CD4-positive, alpha-beta T cell treated with Interleukin-17A for 1 hour (primary cell): Measurements from ENCODE around the gene TGM4.
"Not testable (repeated sequence)": the region's sequence is repeated elsewhere in the genome, so short reads cannot be mapped to it uniquely, and the experiment has no call there.

ENCODE experiments used
- DNase-seq: peaks from one replicate; pipeline ENCODE4 v3.0.0-alpha.2; 2020

Gene TGM4

GRCh38 chr3:44874308-44874707, at the start of gene TGM4:
Gene TGM4, plus strand, starts transcription at chr3:44874608. Its CDS starts 71 bp downstream, at chr3:44874679.
- DNase-seq, result no peak

GRCh38 chr3:44825264-44825925, 49.0 kb upstream of the TGM4 start:
- DNase-seq, result no peak

- DNase-seq, result no peak
These were observed 47.2 kb upstream of the TGM4 start for GRCh38 chr3:44827196-44827595.

GRCh38 chr3:44831232-44831631, 43.2 kb upstream of the TGM4 start:
- DNase-seq, result no peak

GRCh38 chr3:44832032-44832431, 42.4 kb upstream of the TGM4 start:
- DNase-seq, result no peak

GRCh38 chr3:44832965-44833364, 41.4 kb upstream of the TGM4 start:
- DNase-seq, result no peak

GRCh38 chr3:44833394-44833793, 41.0 kb upstream of the TGM4 start:
- DNase-seq, result no peak

GRCh38 chr3:44835684-44836083, 38.7 kb upstream of the TGM4 start:
- DNase-seq, result no peak

GRCh38 chr3:44842376-44842775, 32.0 kb upstream of the TGM4 start:
- DNase-seq, result no peak

- no peak for DNase-seq
These were observed 28.6 kb upstream of the TGM4 start for GRCh38 chr3:44845528-44846520.

GRCh38 chr3:44848634-44849033, 25.8 kb upstream of the TGM4 start:
- no peak for DNase-seq

- not testable (repeated sequence) for DNase-seq
These were observed 17.7 kb upstream of the TGM4 start for GRCh38 chr3:44856663-44857062.

- DNase-seq, result no peak
These were observed 14.3 kb upstream of the TGM4 start for GRCh38 chr3:44860117-44860516.

- peak; percentile 92 for DNase-seq
These were observed 12.8 kb upstream of the TGM4 start, which contains the start of gene TMEM42 for GRCh38 chr3:44861412-44862225. Gene TMEM42, plus strand, starts transcription at chr3:44861912. Its CDS starts 13 bp downstream, at chr3:44861925.

- DNase-seq, result no peak
These were observed 12.2 kb upstream of the TGM4 start for GRCh38 chr3:44862226-44862637.

GRCh38 chr3:44865272-44866035, 9.0 kb upstream of the TGM4 start:
- DNase-seq, result peak; percentile 28

- no peak for DNase-seq
These were observed 6.8 kb upstream of the TGM4 start for GRCh38 chr3:44867421-44868111.

- DNase-seq, result no peak
These were observed 3.9 kb upstream of the TGM4 start for GRCh38 chr3:44870375-44871061.

- no peak for DNase-seq
These were observed 1.2 kb downstream of the TGM4 start for GRCh38 chr3:44875596-44875995.

GRCh38 chr3:44877333-44877732, 2.9 kb downstream of the TGM4 start:
- no peak for DNase-seq

- DNase-seq, result no peak
These were observed 5.9 kb downstream of the TGM4 start for GRCh38 chr3:44880284-44880683.
